ENCODE results near the gene KHSRP.
A peak's percentile ranks its signal among the peaks of the same experiment; 100 is the strongest.

Gene KHSRP

GRCh38 chr19:6383188-6383587 lies 41.4 kb downstream of the KHSRP start:
- Histone ChIP-seq H3K4me3 (ENCODE audit: insufficient read length, low read depth) (no peak overlapping the region), H3K27me3 (ENCODE audit: insufficient read depth, insufficient read length) (no peaks in the 10 kb centered on the region), H3K9me3 (ENCODE audit: insufficient read depth, low read length) (peaks cover 10% of the 10 kb centered on the region; the same call in 1 of the 2 replicates), H3K36me3 (ENCODE audit: insufficient read depth, insufficient read length, low read length) (peaks cover 87% of the 10 kb centered on the region), H3K9ac (ENCODE audit: insufficient read length, low read depth) (no peak overlapping the region), H3K4me1 (ENCODE audit: insufficient read depth, insufficient read length) (peaks cover 4% of the 10 kb centered on the region)
- no peak for DNase-seq (ENCODE audit: low read depth, low spot score)
- no peak for TF ChIP-seq ZNF274 (IDR thresholded peaks at IDR 0.05; ENCODE audit: low read depth, low read length)
- TF ChIP-seq SUZ12 (IDR thresholded peaks at IDR 0.05; ENCODE audit: extremely low read depth, insufficient read depth, insufficient read length): no peak
- TF ChIP-seq YY1 (IDR thresholded peaks at IDR 0.05; ENCODE audit: insufficient read depth, insufficient read length): no peak

DNA sequence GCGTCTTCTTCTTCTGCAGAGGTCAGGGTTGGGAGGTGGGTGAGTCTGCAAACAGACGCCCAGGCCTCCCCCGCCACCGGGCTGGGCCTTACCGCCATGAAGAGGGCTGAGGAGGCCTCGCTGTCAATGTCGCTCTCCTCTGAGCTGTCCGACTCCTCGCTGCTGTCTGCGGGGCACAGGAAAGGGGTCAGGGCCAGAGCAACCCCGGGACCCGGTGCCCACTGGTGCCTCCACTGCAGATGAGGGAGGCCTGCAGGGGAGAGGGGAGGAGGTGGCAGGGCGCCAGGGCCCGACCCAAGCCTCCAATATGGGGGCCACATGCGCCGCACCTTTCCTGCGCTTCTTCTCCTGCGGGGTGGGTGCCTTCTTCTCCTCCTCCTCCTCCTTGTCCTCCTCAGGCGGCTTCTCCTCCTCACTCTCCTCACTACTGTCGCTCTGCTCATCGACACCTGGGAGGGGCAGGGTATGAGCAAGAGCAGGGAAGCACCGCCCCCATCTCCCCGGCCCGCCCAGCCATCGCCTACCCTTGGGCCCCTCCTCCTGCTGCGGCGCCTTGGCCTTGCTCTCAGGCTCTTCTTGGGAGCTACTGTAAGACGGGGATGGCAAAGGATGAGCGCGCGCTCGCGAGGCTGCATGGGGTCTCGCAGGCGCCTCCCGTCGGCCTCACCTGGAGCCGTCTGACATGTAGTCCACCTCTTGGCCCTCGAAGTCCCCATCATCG lies 43.4 kb downstream of the KHSRP start:
- TF ChIP-seq ZNF274 (IDR thresholded peaks at IDR 0.05; ENCODE audit: low read depth, low read length) (no peak), SUZ12 (IDR thresholded peaks at IDR 0.05; ENCODE audit: extremely low read depth, insufficient read depth, insufficient read length) (no peak), YY1 (IDR thresholded peaks at IDR 0.05; ENCODE audit: insufficient read depth, insufficient read length) (no peak)
- peaks cover 10% of the 10 kb centered on the region; the same call in 1 of the 2 replicates for H3K9me3 ChIP-seq (ENCODE audit: insufficient read depth, low read length)
- H3K27me3 ChIP-seq (ENCODE audit: insufficient read depth, insufficient read length): no peaks in the 10 kb centered on the region
- H3K36me3 ChIP-seq (ENCODE audit: insufficient read depth, insufficient read length, low read length): peaks cover 81% of the 10 kb centered on the region
- H3K4me3 ChIP-seq (ENCODE audit: insufficient read length, low read depth): no peak overlapping the region
- no peak overlapping the region for H3K9ac ChIP-seq (ENCODE audit: insufficient read length, low read depth)
- no peak for DNase-seq (ENCODE audit: low read depth, low spot score)
- peaks cover 14% of the 10 kb centered on the region for H3K4me1 ChIP-seq (ENCODE audit: insufficient read depth, insufficient read length)

DNA sequence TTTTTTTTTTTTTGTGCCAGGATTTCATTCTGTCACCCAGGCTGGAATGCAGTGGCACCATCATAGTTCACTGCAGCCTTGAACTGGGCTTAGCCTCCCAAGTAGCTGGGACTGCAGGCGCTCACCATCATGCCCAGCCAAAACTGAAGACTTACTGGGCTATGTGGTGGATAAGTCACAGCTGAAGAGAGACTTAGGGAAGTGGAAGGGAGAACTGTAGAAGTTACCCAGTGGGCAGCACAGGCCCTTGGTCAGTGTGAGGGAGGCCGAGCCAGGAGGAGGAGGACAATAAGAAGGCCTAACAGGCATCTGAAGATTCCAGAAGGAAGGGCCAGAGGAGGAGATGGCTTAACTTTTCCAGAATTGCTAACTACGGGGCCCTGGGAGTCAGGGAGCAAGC lies 44.9 kb downstream of the KHSRP start:
- peaks cover 10% of the 10 kb centered on the region; the same call in 1 of the 2 replicates for H3K9me3 ChIP-seq (ENCODE audit: insufficient read depth, low read length)
- peaks cover 81% of the 10 kb centered on the region for H3K36me3 ChIP-seq (ENCODE audit: insufficient read depth, insufficient read length, low read length)
- no peak overlapping the region for H3K9ac ChIP-seq (ENCODE audit: insufficient read length, low read depth)
- H3K4me3 ChIP-seq (ENCODE audit: insufficient read length, low read depth): no peak overlapping the region
- no peak for TF ChIP-seq YY1 (IDR thresholded peaks at IDR 0.05; ENCODE audit: insufficient read depth, insufficient read length)
- no peak for TF ChIP-seq ZNF274 (IDR thresholded peaks at IDR 0.05; ENCODE audit: low read depth, low read length)
- TF ChIP-seq SUZ12 (IDR thresholded peaks at IDR 0.05; ENCODE audit: extremely low read depth, insufficient read depth, insufficient read length): no peak
- H3K27me3 ChIP-seq (ENCODE audit: insufficient read depth, insufficient read length): no peaks in the 10 kb centered on the region
- DNase-seq (ENCODE audit: low read depth, low spot score): no peak
- peaks cover 25% of the 10 kb centered on the region for H3K4me1 ChIP-seq (ENCODE audit: insufficient read depth, insufficient read length)

- peaks cover 79% of the 10 kb centered on the region for H3K36me3 ChIP-seq (ENCODE audit: insufficient read depth, insufficient read length, low read length)
- peaks cover 10% of the 10 kb centered on the region; the same call in 1 of the 2 replicates for H3K9me3 ChIP-seq (ENCODE audit: insufficient read depth, low read length)
- peaks cover 34% of the 10 kb centered on the region for H3K4me1 ChIP-seq (ENCODE audit: insufficient read depth, insufficient read length)
- no peaks in the 10 kb centered on the region for H3K27me3 ChIP-seq (ENCODE audit: insufficient read depth, insufficient read length)
- H3K9ac ChIP-seq (ENCODE audit: insufficient read length, low read depth): peak overlapping the region; percentile 38
- DNase-seq (ENCODE audit: low read depth, low spot score): no peak
- H3K4me3 ChIP-seq (ENCODE audit: insufficient read length, low read depth): no peak overlapping the region
- TF ChIP-seq YY1 (IDR thresholded peaks at IDR 0.05; ENCODE audit: insufficient read depth, insufficient read length): no peak
- no peak for TF ChIP-seq SUZ12 (IDR thresholded peaks at IDR 0.05; ENCODE audit: extremely low read depth, insufficient read depth, insufficient read length)
- TF ChIP-seq ZNF274 (IDR thresholded peaks at IDR 0.05; ENCODE audit: low read depth, low read length): no peak
These were observed 46.1 kb downstream of the KHSRP start for GRCh38 chr19:6378486-6378885.

DNA sequence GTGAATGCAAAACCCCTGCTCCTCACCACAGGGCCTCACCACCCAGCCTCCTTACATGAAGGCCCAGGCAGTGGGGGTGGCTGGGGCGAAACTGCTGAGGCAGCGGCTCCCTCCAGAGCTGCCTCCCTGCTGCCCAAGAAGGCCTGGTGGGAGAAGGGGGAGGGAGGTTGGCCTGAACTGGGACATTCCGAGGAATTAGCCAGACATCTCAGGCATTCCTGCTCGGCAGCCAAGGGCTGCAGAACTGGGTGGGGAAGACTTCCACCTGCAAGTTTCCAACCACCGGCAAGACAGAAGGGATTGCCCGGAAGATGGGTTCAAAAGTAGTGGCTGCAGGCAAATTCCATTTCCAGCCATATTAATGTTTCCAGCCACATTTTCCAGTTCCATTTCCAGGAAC lies 46.6 kb downstream of the KHSRP start:
- TF ChIP-seq SUZ12 (IDR thresholded peaks at IDR 0.05; ENCODE audit: extremely low read depth, insufficient read depth, insufficient read length) (no peak), ZNF274 (IDR thresholded peaks at IDR 0.05; ENCODE audit: low read depth, low read length) (no peak), YY1 (IDR thresholded peaks at IDR 0.05; ENCODE audit: insufficient read depth, insufficient read length) (no peak)
- peaks cover 74% of the 10 kb centered on the region for H3K36me3 ChIP-seq (ENCODE audit: insufficient read depth, insufficient read length, low read length)
- no peak for DNase-seq (ENCODE audit: low read depth, low spot score)

DNA sequence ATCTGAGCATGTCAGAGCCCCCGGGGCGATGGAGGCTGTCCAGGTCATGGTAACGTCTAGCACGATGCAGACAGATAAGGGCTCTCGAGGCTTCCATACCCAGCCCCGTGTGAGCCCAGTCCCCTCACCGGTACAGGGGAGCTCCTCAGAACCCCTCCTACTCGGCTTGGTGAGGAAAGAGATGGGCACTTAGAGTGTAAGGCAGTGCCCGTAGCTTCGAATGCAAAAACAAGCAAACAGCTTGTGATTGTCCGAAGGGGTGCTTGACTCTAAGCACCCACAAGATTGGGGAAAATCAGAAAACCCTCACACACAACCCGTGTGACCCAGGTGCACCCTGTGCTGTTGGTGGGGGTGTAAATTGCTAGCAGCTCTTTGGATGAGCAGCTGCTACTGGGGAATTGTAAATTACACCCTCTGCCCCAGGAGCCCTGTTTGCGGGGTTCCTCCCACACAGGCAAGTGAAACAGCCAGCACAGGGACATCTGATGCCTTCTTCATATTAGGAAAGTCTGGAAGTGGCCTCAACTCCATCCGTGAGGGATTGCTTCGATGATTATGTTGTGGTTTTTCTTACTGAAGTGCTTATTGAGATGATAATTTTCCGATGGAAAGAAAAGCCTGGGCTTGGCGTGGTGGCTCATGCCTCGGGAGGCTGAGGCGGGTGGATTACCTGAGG lies 48.0 kb downstream of the KHSRP start:
- H3K4me3 ChIP-seq (ENCODE audit: insufficient read length, low read depth): no peak overlapping the region
- no peaks in the 10 kb centered on the region for H3K27me3 ChIP-seq (ENCODE audit: insufficient read depth, insufficient read length)
- DNase-seq (ENCODE audit: low read depth, low spot score): no peak
- peaks cover 34% of the 10 kb centered on the region for H3K4me1 ChIP-seq (ENCODE audit: insufficient read depth, insufficient read length)
- TF ChIP-seq YY1 (IDR thresholded peaks at IDR 0.05; ENCODE audit: insufficient read depth, insufficient read length) (no peak), SUZ12 (IDR thresholded peaks at IDR 0.05; ENCODE audit: extremely low read depth, insufficient read depth, insufficient read length) (no peak), ZNF274 (IDR thresholded peaks at IDR 0.05; ENCODE audit: low read depth, low read length) (no peak)
- peaks cover 63% of the 10 kb centered on the region for H3K36me3 ChIP-seq (ENCODE audit: insufficient read depth, insufficient read length, low read length)
- peaks cover 10% of the 10 kb centered on the region; the same call in 1 of the 2 replicates for H3K9me3 ChIP-seq (ENCODE audit: insufficient read depth, low read length)
- H3K9ac ChIP-seq (ENCODE audit: insufficient read length, low read depth): peak overlapping the region; percentile 57

More for the DNA sequence above, 46.6 kb downstream of the KHSRP start:
- Histone ChIP-seq H3K27me3 (ENCODE audit: insufficient read depth, insufficient read length) (no peaks in the 10 kb centered on the region), H3K9ac (ENCODE audit: insufficient read length, low read depth) (peak overlapping the region; percentile 5), H3K4me1 (ENCODE audit: insufficient read depth, insufficient read length) (peaks cover 34% of the 10 kb centered on the region), H3K4me3 (ENCODE audit: insufficient read length, low read depth) (no peak overlapping the region), H3K9me3 (ENCODE audit: insufficient read depth, low read length) (peaks cover 10% of the 10 kb centered on the region; the same call in 1 of the 2 replicates)

- Histone ChIP-seq H3K36me3 (ENCODE audit: insufficient read depth, insufficient read length, low read length) (peaks cover 51% of the 10 kb centered on the region), H3K4me3 (ENCODE audit: insufficient read length, low read depth) (no peak within 1 kb of the TSS), H3K27me3 (ENCODE audit: insufficient read depth, insufficient read length) (no peaks in the 10 kb centered on the region), H3K9ac (ENCODE audit: insufficient read length, low read depth) (peak within 1 kb of the TSS; percentile 86), H3K4me1 (ENCODE audit: insufficient read depth, insufficient read length) (peaks cover 34% of the 10 kb centered on the region), H3K9me3 (ENCODE audit: insufficient read depth, low read length) (peaks cover 7% of the 10 kb centered on the region; the same call in 1 of the 2 replicates)
- TF ChIP-seq ZNF274 (IDR thresholded peaks at IDR 0.05; ENCODE audit: low read depth, low read length): no peak
- TF ChIP-seq YY1 (IDR thresholded peaks at IDR 0.05; ENCODE audit: insufficient read depth, insufficient read length): no peak
- no peak for TF ChIP-seq SUZ12 (IDR thresholded peaks at IDR 0.05; ENCODE audit: extremely low read depth, insufficient read depth, insufficient read length)
- no peak for DNase-seq (ENCODE audit: low read depth, low spot score)
These were observed 49.1 kb downstream of the KHSRP start, which contains the start of gene PSPN for GRCh38 chr19:6375411-6376010. Gene PSPN, minus strand, starts transcription at chr19:6375933. Its CDS starts 84 bp downstream, at chr19:6375849.

All from NT2/D1 (cell line).